IPS-NIHi11 (cell line): Measurements from ENCODE around the gene ASTL.
"Not testable (repeated sequence)": the region's sequence is repeated elsewhere in the genome, so short reads cannot be mapped to it uniquely, and the experiment has no call there.

Experiments
- DNase-seq: peaks from one replicate; pipeline ENCODE4 v3.0.0; 2012; ENCODE audit warnings: mixed read lengths, low spot score

ASTL gene

DNA sequence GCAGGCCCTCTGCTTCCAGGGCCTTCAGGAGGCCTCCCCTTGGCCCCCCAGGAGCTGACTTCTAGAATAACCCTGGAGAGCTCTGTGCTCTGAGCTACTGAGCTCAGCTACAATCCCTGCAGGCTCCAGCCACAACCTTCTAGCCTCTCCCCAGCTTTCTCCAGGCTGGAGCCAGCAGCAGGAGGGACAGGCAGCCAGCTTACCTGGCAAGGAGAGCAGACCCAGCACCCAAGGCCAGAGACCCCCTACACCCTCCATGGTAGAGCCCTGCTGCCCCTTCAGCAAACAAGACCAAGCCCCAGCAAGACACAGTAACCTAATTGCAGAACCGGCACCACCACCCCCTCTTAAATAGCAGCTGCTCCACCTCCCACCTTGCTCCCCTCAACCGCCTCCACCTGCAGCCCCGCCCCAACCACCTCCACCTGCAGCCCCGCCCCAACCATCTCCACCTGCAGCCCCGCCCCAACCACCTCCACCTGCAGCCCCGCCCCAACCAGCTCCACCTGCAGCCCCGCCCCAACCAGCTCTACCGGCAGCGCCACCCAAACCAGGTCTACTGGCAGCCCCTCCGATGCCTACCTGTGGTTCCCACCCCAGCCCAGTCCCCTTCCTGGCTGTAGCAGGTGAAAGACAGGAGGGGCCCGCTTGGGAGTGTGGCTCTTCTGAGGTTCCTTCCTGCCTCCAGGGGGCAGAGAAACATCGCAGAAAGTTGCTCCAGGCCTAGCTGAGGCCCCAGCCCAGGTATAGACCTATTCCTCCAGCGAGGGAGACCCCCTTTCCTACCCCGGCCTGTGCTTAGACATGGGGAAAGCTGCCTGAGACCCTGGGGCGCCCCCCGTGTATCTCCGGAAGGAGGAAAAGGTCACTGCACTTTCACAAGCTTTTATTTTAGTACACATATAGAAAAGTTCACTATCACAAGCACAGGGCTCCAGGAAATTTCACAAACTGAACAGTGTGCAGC is at the start of gene ASTL:
ASTL (minus strand) TSS at position 324 of the 967 bp plus-strand sequence; CDS start at position 258, 66 bp downstream.
- peak; percentile 84 for DNase-seq

DNA sequence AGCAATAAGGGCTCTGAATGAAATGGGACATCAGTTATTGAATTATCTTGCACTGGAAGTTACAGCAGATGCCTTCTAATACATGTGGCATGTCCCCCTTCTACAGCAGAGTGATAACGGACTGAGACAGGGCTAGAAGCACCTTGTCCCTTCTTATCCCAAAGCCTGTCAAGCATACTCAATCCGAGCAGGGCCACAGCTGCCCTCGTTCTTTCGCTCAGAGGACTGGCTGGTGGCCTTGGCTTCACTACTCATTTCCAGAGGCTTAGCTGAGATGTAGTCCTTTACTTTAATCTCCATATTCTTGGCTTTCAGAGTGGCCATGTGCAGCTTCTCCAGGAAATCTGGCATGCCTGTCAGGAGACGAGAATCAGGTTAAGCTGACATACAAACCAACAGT is 48.3 kb upstream of the ASTL start:
- no peak for DNase-seq

DNA sequence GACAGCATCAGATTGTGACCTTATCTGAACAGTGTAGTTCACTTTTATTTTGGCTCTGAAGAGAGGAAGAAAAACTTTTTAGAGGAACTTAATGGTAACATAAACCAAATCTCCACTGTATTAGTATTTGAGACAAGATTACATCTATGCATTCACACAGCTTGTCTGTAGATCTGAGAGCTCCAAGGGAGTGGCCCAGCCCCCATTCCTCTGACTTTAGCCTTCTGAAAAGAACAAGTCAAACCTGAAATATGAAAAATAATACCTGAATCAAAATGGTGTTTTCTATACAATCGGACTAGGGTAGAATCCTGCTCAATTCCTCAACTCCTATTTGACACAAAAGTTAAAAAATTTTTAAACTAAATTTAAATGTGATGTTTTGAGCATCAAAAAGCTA is 47.2 kb upstream of the ASTL start:
- DNase-seq = no peak

DNA sequence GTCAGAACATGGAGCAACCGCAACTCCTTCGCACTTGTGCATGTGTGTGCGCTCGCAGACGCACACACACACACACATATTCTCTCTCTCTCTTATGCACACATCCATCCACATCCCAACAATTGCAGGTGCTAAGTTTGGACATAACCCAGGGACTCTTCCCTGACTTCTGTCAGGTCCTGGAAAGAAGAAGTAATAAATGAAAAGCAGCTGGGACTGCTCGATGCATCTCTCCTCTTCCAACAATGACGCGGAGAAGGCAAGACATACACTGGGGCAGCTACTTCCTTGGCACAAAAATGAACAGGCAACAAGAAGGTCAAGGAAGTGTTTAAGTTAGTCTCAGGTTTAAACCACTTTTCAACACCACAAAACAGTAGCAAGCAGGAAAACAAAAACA is 46.7 kb upstream of the ASTL start:
- no peak for DNase-seq

DNA sequence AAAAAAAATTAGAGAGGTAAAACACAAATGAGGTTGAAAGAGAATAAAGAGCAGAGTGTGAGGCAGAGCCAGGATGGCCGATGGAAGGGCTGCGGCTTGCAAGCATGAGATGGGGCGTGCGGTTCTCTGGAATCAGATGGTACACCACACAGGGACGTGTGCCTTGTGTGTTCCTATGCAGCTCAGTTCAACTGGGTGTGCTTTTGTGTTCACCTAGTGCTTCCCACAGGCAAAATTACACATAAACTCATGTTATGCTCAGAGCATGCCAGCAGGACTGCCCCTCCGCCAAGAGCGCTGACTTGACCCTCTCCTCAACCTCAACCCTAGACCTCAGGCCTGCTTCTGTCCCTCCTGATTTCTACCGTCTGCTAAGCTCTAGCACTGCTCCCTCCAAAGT is 45.9 kb upstream of the ASTL start:
- no peak for DNase-seq

- no peak for DNase-seq
Measured at GRCh38 chr2:96181529-96181928, 43.2 kb upstream of the ASTL start.

GRCh38 chr2:96180521-96180920 is 42.2 kb upstream of the ASTL start:
- no peak for DNase-seq

DNA sequence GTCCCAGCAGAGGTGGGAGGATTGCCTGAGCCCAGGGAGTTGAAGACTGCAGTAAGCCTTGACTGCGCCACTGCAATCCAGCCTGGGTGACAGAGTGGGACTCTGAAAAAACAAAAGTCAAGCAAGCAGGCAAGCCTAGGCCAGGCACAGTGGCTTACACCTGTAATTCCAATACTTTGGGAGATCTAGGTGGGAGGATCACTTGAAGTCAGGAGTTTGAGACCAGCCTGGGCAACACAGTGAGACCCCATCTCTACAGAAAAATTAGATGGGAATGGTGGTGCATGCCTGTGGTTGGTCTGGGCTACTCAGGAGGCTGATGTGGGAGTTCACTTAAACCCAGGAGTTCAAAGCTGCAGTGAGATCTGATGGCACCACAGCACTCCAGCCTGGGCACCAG is 41.7 kb upstream of the ASTL start:
- no peak for DNase-seq

DNA sequence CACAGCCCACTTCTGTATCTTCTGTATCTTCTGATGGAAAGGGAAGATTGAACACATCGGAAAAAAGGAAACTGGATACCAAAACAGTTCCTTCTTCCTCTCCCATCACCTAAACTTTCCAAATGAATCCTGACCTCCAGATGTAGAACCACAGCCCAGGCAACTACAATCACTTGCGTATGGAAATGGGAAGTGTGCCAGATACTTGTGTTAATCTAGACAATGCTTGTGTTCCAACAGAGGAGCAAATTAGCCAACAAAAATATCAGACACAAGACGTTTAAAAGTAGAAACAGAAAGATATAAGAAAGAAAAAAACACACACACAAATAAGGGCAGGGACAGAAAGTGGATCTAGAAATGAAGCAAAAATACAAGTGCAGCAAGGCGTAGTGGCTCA is 38.4 kb upstream of the ASTL start:
- no peak for DNase-seq

DNA sequence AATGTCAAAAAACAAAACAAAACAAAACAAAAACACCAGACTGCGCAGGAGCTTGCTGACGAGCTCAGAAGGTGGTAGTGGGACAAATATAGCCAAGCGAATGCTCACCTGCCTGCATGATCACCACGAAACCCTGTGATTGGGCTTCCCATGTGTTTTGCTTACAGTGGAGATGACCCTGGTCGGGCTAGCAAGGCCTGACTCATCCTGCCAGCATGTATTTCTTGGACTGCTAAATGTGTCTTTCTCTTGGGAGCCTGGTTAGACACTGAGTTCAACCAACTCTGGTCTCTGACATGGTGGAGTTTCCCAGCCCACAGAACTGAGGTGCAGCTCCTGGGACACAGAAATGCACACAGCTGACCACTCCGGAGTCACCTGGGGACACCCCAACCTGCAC is 37.6 kb upstream of the ASTL start:
- no peak for DNase-seq

- DNase-seq = peak; percentile 87
Measured at GRCh38 chr2:96174251-96175144, 36.2 kb upstream of the ASTL start.

DNA sequence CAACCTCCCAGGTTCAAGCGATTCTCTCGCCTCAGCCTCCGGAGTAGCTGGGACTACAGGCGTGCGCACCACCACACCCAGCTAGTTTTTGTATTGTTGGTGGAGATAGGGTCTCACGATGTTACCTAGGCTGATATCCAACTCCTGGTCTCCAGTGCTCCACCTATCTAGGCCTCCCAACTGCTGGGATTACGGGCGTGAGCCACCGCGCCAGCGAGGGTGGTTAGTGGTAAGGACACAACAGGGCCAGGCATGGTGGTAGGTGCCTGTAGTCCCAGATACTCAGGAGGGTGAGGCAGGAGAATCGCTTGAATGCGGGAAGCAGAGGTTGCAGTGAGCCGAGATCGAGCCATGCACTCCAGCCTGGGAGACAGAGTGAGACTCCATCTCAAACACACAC is 33.5 kb upstream of the ASTL start:
- no peak for DNase-seq

DNA sequence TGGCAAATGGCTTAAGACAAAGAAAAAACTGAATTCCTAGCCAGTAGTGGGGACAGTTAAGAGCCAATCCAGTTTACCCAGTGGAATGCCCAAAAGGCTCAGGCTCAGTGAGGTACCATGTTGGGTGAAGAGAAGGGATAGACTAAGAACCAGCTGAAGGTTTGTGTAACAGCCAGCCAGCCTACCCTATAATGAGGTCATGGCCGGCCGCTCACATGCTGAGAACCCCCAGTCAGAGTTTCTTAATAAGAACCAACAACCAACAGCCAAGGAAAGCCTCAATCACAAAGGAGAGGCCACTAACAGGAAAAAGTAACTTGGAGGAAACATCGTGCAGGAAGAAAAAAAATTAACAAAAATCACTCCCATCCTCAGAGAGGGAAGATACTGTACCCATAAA is 32.3 kb upstream of the ASTL start:
- no peak for DNase-seq

DNA sequence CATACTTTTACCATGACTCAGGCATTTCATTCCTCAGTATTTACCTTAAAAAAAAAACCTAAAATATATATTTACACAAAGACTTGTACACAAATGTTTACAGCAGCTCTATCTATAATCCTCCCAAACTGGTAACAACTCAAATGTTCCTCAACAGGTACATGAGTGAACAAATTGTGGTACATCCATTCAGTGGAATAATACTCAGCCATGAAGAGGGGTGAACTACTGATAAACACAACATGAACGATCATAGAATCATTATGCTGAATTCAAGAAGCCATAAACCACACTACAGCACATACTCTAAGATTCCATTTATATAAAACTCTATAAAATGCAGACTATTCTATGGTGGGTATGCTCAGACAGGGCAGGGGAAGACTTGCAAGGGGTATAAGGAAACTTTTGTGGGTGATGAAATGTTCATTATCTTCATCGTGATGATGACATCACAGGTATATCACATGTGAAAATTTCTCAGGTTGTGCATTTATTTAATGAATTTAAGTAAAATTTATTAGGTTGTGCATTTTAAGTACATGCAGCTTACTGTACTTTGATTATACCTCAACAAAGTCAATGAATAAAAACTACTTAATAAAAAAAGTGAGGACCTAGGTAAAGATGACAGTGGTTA is 31.7 kb upstream of the ASTL start:
- DNase-seq = no peak

DNA sequence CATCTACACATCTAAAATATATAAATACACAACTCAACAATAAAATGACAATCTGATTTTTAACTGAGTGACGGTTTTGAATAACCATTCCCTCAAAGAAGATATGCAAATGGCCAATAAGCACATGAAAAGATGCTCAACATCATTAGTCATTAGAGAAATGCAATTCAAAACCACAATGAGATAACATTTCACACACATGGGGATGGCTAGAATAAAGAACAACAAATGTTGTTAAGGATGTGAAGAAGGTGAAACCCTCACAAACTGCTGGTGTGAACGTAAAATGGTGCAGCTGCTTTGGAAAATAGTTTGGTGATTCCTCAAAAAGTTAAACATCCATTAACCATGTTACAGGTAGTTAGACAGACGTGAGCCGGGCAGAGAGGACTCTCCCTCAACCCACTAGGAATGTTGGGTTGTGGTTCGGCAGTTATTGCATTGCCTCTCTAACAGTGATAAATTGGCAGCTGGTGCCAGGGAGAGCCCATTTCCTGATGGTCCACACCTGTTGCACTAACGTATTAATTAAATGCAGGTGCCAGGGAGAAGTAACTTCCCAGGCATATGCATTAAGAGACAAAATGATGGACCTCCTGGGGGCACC is 29.2 kb upstream of the ASTL start:
- no peak for DNase-seq

DNA sequence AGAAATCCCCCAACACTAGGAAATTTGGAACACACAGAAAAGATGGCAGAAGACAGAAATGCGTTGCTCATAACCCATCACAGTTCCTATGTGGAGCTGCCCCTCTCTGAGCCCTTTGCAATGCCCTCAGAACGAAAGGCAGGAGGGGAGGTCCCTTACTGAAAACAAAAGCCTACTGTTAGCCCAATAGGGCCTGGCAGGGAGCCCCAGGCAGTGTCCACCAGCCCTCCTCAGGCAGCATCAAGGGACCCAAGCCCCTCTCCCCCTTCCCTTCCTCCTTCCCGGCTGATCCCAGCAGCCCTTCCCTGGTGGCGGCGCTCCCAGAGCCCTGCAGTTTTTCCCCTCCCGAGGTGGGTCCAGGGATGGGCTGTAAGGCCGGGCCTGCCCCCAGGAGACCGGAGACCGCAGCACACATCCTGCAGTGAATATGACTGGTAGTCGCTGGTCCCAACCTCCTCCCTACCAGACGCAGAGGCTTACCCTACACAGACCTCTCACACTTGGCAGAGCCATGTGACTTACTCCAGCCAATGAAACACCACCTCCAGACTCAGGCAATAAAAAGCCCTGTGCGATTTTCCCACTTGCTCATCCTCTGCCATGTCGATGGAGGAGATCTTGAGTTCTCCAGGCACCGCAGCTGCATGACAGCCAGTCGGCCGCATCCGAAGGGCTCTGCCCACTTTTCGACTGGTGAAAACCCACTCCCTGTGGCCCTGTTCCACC is 26.3 kb upstream of the ASTL start:
- DNase-seq = peak; percentile 64

- no peak for DNase-seq
Measured at GRCh38 chr2:96163768-96164429, 25.6 kb upstream of the ASTL start.

- DNase-seq = no peak
Measured at GRCh38 chr2:96163415-96163767, 25.1 kb upstream of the ASTL start.

DNA sequence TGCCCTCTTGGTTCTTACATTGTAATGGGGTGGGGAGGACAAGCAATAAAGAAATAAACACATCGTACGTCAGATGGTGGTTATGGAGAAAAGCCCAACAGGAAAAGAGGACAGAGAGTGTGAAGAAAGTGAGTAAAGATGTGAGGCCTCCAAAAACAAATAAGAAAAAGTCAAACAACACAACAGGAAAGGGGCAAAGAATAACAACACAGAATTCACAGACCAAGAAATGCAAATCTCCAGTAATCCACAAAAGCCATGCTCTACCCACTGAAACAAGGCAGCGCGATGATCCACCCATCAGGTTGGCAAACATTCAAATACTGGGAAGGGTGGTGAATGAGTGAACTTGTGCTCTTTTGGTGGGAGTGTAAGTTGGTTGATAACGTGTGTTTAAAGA is 23.6 kb upstream of the ASTL start:
- DNase-seq = no peak

- not testable (repeated sequence) for DNase-seq
Measured at GRCh38 chr2:96160366-96160765, 22.1 kb upstream of the ASTL start.
